MCF 10A (cell line): ENCODE data around the gene RTCB. TPM values are rescaled to one million over a fixed set of nuclear protein-coding genes. Genes with fewer than 3 reads are reported as not detected.

Experiments used
- BruUV-seq: library from RNA; stranded (reverse); fragments of 400-500 nt; replicated peaks from 2 replicates; lab custom pipeline; 2021; lab: Mats Ljungman, UMichigan
- CTCF ChIA-PET: fragments of 300-600 bp; sonication (Branson Sonifier 250); formaldehyde crosslinking; extraction: SDS; loops from one replicate; lab custom pipeline; 2021; ENCODE audit warnings: antibody characterized with exemption, inconsistent platforms; lab: Yijun Ruan, JAX
- POLR2A ChIA-PET: fragments of 300-600, 350-650 bp; sonication (Branson Sonifier 250); formaldehyde crosslinking; extraction: SDS; loops from one replicate; lab custom pipeline; 2020; ENCODE audit warnings: antibody characterized with exemption, inconsistent platforms; lab: Yijun Ruan, JAX
- DNase-seq: peaks from one replicate; pipeline ENCODE4 v3.0.0-alpha.2; 2018; ENCODE audit not compliant: unreplicated experiment
- H3K27ac Mint-ChIP-seq: one replicate; pipeline ENCODE4 v1.8.0; 2022; ENCODE audit warnings: mild to moderate bottlenecking, low read depth, mixed read lengths; ENCODE audit not compliant: unreplicated experiment
- H3K27me3 Mint-ChIP-seq: one replicate; pipeline ENCODE4 v1.8.0; 2022; ENCODE audit warnings: mixed read lengths; ENCODE audit not compliant: insufficient read depth, unreplicated experiment
- H3K36me3 Mint-ChIP-seq: one replicate; pipeline ENCODE4 v1.8.0; 2022; ENCODE audit warnings: mild to moderate bottlenecking, moderate library complexity, mixed read lengths; ENCODE audit not compliant: insufficient read depth, unreplicated experiment
- H3K4me1 Mint-ChIP-seq: one replicate; pipeline ENCODE4 v1.8.0; 2022; ENCODE audit warnings: mixed read lengths; ENCODE audit not compliant: insufficient read depth, unreplicated experiment
- H3K4me3 Mint-ChIP-seq: one replicate; pipeline ENCODE4 v1.8.0; 2022; ENCODE audit warnings: mild to moderate bottlenecking, moderate library complexity, mixed read lengths; ENCODE audit not compliant: unreplicated experiment
- H3K9me3 Mint-ChIP-seq: one replicate; pipeline ENCODE4 v1.8.0; 2022; ENCODE audit warnings: mixed read lengths; ENCODE audit not compliant: unreplicated experiment
- CTCF ChIP-seq: fragments of 200-600 bp; IDR thresholded peaks from one replicate; pipeline ENCODE4 v1.8.0; 2022; ENCODE audit warnings: antibody characterized with exemption, mild to moderate bottlenecking; ENCODE audit not compliant: unreplicated experiment
- intact Hi-C: fragments of 100-400 bp; cut with micrococcal nuclease; formaldehyde crosslinking; loops from 2 replicates; pipeline ENCODE4 v1.14.1; 2022
- total RNA-seq: library from RNA; stranded (reverse); gene quantifications from 2 replicates; pipeline ENCODE4 v1.2.3, GENCODE V29; 2022

The RTCB gene
- total RNA-seq, 1 experiment from 2014 or later = 93.4 TPM

DNA sequence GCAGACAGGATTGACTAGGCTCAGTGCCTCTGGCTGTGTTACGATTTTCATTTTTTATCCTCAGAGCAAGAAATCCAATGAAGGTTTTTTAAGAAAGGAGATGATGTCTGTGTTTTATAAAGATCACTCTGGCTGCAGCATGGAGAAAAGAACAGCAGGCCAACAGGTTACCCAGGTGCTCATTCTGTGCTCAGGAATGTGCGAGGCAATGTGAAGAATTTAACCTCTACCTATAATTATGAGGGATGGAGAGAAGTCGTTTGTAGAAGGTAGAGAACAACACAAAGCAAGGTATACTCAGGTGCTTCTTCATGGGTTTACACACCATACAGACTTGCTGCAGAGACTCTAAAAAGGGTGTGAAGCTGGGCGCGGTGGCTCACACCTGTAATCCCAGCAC lies 10.0 kb upstream of the RTCB start:
- intact Hi-C loops = no loop called here
- TF ChIP-seq CTCF = no peak
- no peak for DNase-seq
- H3K27me3 Mint-ChIP-seq = peaks cover 77% of the 10 kb centered on the region
- ChIA-PET CTCF (interaction anchor here (2.1 to 2.6 kb wide), 2 partner anchors 11 to 22 kb away, joined by 8 to 16 read pairs; partner anchors contain the start of gene RTCB), POLR2A (interaction anchor here (2.1 kb wide), 1 partner anchor 10 kb away, joined by 13 read pairs; the partner anchor contains the start of gene RTCB)
- no peaks in the 10 kb centered on the region for H3K4me1 Mint-ChIP-seq
- BruUV-seq = no TSS peak
- H3K36me3 Mint-ChIP-seq = no peaks in the 10 kb centered on the region
- H3K27ac Mint-ChIP-seq = no peak overlapping the region
- H3K4me3 Mint-ChIP-seq = no peak overlapping the region
- no peaks in the 10 kb centered on the region for H3K9me3 Mint-ChIP-seq

DNA sequence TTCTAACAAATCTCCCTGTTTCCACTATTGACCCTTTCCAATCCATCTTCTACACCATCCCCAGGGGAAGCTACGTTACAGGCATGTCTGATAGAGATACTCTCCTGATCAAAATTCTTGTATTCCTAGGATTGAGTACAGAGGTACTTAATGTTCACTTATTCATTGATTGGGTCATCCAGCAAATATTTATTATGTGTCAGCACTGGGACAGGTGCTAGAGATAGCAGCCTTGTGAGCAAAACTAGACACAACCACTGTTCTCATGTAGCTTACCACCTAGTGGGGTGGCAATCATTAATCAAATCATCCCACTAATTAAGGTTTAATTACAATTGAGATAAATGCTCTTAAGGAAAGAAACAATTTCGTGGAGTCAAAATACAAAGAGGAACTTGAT lies 9.4 kb upstream of the RTCB start:
- BruUV-seq = no TSS peak
- ChIA-PET CTCF (interaction anchor here (0.7 to 2.6 kb wide), 4 partner anchors 10 to 158 kb away, joined by 3 to 16 read pairs (median 6); partner anchors contain the start of gene RTCB), POLR2A (interaction anchor here (2.1 kb wide), 1 partner anchor 10 kb away, joined by 13 read pairs; the partner anchor contains the start of gene RTCB)
- no peaks in the 10 kb centered on the region for H3K9me3 Mint-ChIP-seq
- no peak overlapping the region for H3K4me3 Mint-ChIP-seq
- intact Hi-C loops = no loop called here
- no peak overlapping the region for H3K27ac Mint-ChIP-seq
- H3K4me1 Mint-ChIP-seq = no peaks in the 10 kb centered on the region
- H3K36me3 Mint-ChIP-seq = no peaks in the 10 kb centered on the region
- DNase-seq = no peak
- peaks cover 79% of the 10 kb centered on the region for H3K27me3 Mint-ChIP-seq
- TF ChIP-seq CTCF = no peak

DNA sequence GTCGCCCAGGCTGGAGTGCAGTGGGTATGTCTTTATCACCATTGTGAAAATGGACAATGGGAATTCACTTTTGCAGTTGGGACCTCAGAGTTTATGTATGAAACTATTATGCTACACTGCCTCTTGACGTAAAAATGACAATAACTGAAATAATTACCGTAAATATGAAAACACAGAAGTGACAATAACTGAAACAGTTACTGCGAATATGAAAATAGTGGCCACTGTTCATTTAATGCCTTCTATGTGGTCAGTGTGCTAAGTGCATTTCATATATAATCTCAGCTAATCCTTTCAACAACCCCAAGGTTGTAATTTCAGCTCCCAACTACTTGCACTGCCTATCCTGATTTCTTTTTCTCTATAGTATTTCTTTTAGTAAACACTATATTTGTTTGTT lies 5.9 kb upstream of the RTCB start:
- POLR2A ChIA-PET = no interaction called here
- Mint-ChIP-seq H3K4me1 (no peaks in the 10 kb centered on the region), H3K27ac (no peak overlapping the region), H3K4me3 (no peak overlapping the region), H3K9me3 (no peaks in the 10 kb centered on the region), H3K27me3 (peaks cover 57% of the 10 kb centered on the region), H3K36me3 (peaks cover 6% of the 10 kb centered on the region)
- no peak for DNase-seq
- no TSS peak for BruUV-seq
- no peak for TF ChIP-seq CTCF
- intact Hi-C loops = no loop called here
- CTCF ChIA-PET = interaction anchor here (0.6 to 1.5 kb wide), 2 partner anchors 152 to 663 kb away, joined by 3 to 4 read pairs; no protein-coding TSS in a partner anchor

GRCh38 chr22:32416556-32417085 lies 4.6 kb upstream of the RTCB start:
- Mint-ChIP-seq H3K27me3 (peaks cover 44% of the 10 kb centered on the region), H3K9me3 (no peaks in the 10 kb centered on the region), H3K4me1 (no peaks in the 10 kb centered on the region), H3K4me3 (no peak overlapping the region), H3K36me3 (peaks cover 14% of the 10 kb centered on the region), H3K27ac (no peak overlapping the region)
- CTCF ChIA-PET = interaction anchor here (0.7 kb wide), 1 partner anchor 53 kb away, joined by 5 read pairs; no protein-coding TSS in a partner anchor
- no peak for TF ChIP-seq CTCF
- DNase-seq = no peak
- intact Hi-C loops = no loop called here
- no TSS peak for BruUV-seq
- POLR2A ChIA-PET = no interaction called here
